Measurements from ENCODE around the gene SYT17. TPM values are rescaled to one million over a fixed set of nuclear protein-coding genes. Genes with fewer than 3 reads are reported as not detected.

SYT17 gene
- total and polyA plus RNA-seq, 10 of the 15 experiments (the other 5 are each of a cell fraction or from before 2014, with no cell fraction given) = 3.7 to 12.3 (median 5.0) TPM

- no peak for TF ChIP-seq NFIC (IDR thresholded peaks at IDR 0.05; ENCODE audit: low read depth, low read length)
- no peak for TF ChIP-seq ESRRA (IDR thresholded peaks at IDR 0.05; ENCODE audit: low read length)
- no peak for TF ChIP-seq SP1 (IDR thresholded peaks at IDR 0.05; ENCODE audit: low read depth, low read length)
- TF ChIP-seq PML (IDR thresholded peaks at IDR 0.05; ENCODE audit: low read length) = no peak
Measured at GRCh38 chr16:19288872-19289799, 121.1 kb downstream of the SYT17 start (continued).

GRCh38 chr16:19289811-19290485 is 121.9 kb downstream of the SYT17 start:
- ATAC-seq (no peak), FAIRE-seq (no peak), DNase-seq (ENCODE audit: low read depth, low spot score) (no peak)
- in situ Hi-C loops (cut with MboI) = no loop called here
- CTCF ChIA-PET = no interaction called here
- BruUV-seq (replicated peaks) = no TSS peak
- no peaks in the 10 kb centered on the region for H3K36me3 ChIP-seq (ENCODE audit: control insufficient read depth in 2 of 2, insufficient read depth in 2 of 2, low read length in 1 of 2)
- SMC1A ChIA-PET (ENCODE audit: uncharacterized antibody, unreplicated experiment) = interaction anchor here (0.6 kb wide), 1 partner anchor 72 kb away, joined by 3 read pairs; no protein-coding TSS in a partner anchor
- no peak overlapping the region for H3K9ac ChIP-seq (ENCODE audit: control insufficient read depth, insufficient read depth, low read length)
- H3K27ac ChIP-seq (ENCODE audit: control insufficient read depth, insufficient read depth) = no peak overlapping the region
- no peaks in the 10 kb centered on the region for H3K79me2 ChIP-seq (ENCODE audit: control insufficient read depth, insufficient read depth, low read length)
- RAD21 ChIA-PET (ENCODE audit: unreplicated experiment) = no interaction called here
- no peaks in the 10 kb centered on the region for H3K9me3 ChIP-seq (replicated peaks; ENCODE audit: control insufficient read depth, insufficient read depth, low read length)
- intact Hi-C loops (cut with micrococcal nuclease; ENCODE audit: unreplicated experiment) = no loop called here
- no peaks in the 10 kb centered on the region for H4K20me1 ChIP-seq (ENCODE audit: control insufficient read depth, insufficient read depth)
- POLR2A ChIA-PET = no interaction called here
- no peaks in the 10 kb centered on the region for H3K27me3 ChIP-seq (replicated peaks in 1 of 2; ENCODE audit: control insufficient read depth in 2 of 2, insufficient read depth in 2 of 2, low read length in 1 of 2)
- H2AFZ ChIP-seq (ENCODE audit: control insufficient read depth, low read depth, low read length) = no peak overlapping the region
- WGBS (ENCODE audit: insufficient coverage, insufficient replicate concordance, low lambda C conversion rate, missing lambda C conversion rate) = 54% methylated on average over 6 of the region's 7 CpGs
- TF ChIP-seq MEF2B (IDR thresholded peaks at IDR 0.05; ENCODE audit: partially characterized antibody, poor library complexity, severe bottlenecking) = no peak
- no peak for TF ChIP-seq NR2C1 (IDR thresholded peaks at IDR 0.05)
- no peak for TF ChIP-seq RFX5 (IDR thresholded peaks at IDR 0.05; ENCODE audit: low read depth, low read length)
- no peak for TF ChIP-seq NFIC (IDR thresholded peaks at IDR 0.05; ENCODE audit: low read depth, low read length)
- no peak for TF ChIP-seq HDAC6 (IDR thresholded peaks at IDR 0.05; ENCODE audit: unreplicated experiment)
- TF ChIP-seq SPI1 (IDR thresholded peaks at IDR 0.05; ENCODE audit: borderline replicate concordance, insufficient read depth, low read depth, low read length) = no peak
- no peak for TF ChIP-seq MTA2 (IDR thresholded peaks at IDR 0.05; ENCODE audit: low read depth)
- no peak for TF ChIP-seq MEF2A (IDR thresholded peaks at IDR 0.05; ENCODE audit: insufficient read depth, low read depth, low read length)
- no peak overlapping the region for H3K4me3 ChIP-seq
- peaks cover 15% of the 10 kb centered on the region for H3K4me1 ChIP-seq (ENCODE audit: control insufficient read depth, insufficient read depth, low read length)
- no peak overlapping the region for H3K4me2 ChIP-seq (ENCODE audit: control insufficient read depth, insufficient read depth)

Data from GM12878 (cell line).